22Rv1 (cell line): ENCODE measurements around the gene RASSF5.
A peak's percentile ranks its signal among the peaks of the same experiment; 100 is the strongest.
"Not testable (repeated sequence)": the region's sequence is repeated elsewhere in the genome, so short reads cannot be mapped to it uniquely, and the experiment has no call there.

ENCODE experiments used
- H3K27ac ChIP-seq: fragments of 450-650 bp; 2 replicates; pipeline ENCODE4 v1.5.1; 2017
- CTCF ChIP-seq: fragments of 450-650 bp; IDR thresholded peaks from 2 replicates; pipeline ENCODE4 v1.5.1; 2017; ENCODE audit warnings: mild to moderate bottlenecking
- ZFX ChIP-seq: fragments of 450-650 bp; IDR thresholded peaks from 2 replicates; pipeline ENCODE4 v1.6.1; 2017; ENCODE audit warnings: antibody characterized with exemption, borderline replicate concordance

Gene RASSF5

DNA sequence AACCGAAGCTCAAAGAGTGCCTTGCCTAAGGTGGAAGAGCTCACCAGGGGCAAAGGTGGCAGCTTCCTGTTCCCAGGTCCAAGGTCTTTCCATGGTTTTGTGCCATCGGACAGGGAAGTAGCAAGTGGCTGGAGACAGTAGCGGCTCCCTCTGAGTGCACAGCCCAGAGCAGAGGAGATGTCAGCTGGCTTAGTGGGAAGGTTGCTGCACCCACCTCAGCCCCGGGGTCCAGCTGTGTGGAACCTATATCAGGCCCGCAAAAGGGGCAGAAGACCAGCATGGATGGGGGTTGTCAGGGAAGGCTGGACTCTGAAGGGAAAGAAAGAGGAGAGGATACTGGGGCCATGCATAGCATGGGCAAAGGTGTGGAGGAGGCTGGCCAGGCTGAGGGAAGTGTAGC is 30.2 kb upstream of the RASSF5 start:
- H3K27ac ChIP-seq, result no peak overlapping the region
- TF ChIP-seq CTCF (no peak), ZFX (no peak)

- no peak for TF ChIP-seq CTCF
- no peak for TF ChIP-seq ZFX
- H3K27ac ChIP-seq, result no peak overlapping the region
These were observed 29.6 kb upstream of the RASSF5 start for GRCh38 chr1:206477581-206478380.

GRCh38 chr1:206478746-206479145 is 28.6 kb upstream of the RASSF5 start:
- TF ChIP-seq CTCF (no peak), ZFX (no peak)

DNA sequence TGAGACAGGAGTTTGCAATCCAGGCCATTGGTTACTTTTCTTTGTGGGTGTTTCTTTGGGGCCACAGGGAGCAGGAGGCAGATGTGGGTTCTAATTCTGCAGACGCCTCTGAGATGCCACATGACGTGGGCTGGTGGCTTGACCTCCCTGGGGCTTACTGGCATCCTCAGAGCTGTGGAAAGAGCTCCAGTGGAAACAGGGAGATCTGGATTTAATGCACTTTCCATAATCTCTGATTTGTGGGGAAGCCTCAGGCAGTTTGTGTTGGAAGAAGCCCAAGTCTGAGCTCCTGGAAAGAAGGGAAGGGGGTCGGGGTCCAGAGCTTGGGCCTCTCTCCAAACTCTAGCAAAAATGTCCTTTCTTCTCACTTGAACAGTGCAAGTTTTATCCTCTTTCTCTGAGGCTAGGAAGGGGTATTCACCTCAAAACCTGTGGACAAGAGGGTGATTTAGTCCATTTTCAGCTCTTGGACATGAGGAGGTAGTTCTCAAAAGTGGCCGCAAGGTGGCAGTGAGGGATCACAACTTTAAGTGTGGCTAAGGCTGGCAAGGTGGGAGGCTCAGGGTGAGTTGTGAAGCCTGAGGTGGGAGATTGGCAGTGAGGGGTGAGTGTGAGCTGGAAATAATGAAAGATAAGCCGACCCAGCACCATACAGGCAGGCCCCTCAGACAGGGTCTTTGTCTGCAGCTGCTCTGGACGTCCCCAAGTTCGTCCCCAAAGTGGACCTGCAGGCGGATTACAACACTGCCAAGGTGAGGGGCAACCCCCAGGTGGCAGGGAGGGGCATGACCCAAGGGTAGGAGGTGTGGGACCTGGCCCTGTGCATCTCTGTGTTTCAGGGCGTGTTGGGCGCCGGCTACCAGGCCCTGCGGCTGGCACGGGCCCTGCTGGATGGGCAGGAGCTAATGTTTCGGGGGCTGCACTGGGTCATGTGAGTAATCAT is 27.9 kb upstream of the RASSF5 start:
- TF ChIP-seq ZFX (no peak), CTCF (peak; percentile 95)
- no peak overlapping the region for H3K27ac ChIP-seq

More at GRCh38 chr1:206478746-206479145, 28.6 kb upstream of the RASSF5 start:
- no peak overlapping the region for H3K27ac ChIP-seq

- no peak for TF ChIP-seq ZFX
- TF ChIP-seq CTCF, result no peak
- H3K27ac ChIP-seq, result no peak overlapping the region
These were observed 27.1 kb upstream of the RASSF5 start for GRCh38 chr1:206480211-206480610.

- no peak for TF ChIP-seq CTCF
- no peak for TF ChIP-seq ZFX
- H3K27ac ChIP-seq, result no peak overlapping the region
These were observed 24.7 kb upstream of the RASSF5 start for GRCh38 chr1:206482611-206483010.

DNA sequence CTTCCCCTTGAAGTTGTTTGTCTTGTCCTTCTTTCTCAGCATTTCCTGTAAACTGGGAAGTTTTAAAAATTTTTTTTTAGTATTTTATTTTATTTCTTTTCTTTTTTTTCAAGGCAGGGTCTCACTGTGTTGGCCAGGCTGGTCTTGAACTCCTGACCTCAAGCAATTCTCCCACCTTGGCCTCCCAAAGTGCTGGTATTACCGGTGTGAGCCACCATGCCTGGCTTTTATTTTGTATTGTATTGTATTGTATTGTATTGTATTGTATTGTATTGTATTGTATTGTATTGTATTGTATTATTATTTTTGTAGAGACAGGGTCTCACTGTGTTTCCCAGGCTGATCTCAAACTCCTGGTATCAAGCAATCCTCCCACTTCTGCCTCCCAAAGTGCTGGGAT is 23.5 kb upstream of the RASSF5 start:
- not testable (repeated sequence) for H3K27ac ChIP-seq
